Measurements from ENCODE around the gene FZD2. TPM values are rescaled to one million over a fixed set of nuclear protein-coding genes. Genes with fewer than 3 reads are reported as not detected.

The FZD2 gene
- total RNA-seq, 1 donor from 2014 or later, result not detected

DNA sequence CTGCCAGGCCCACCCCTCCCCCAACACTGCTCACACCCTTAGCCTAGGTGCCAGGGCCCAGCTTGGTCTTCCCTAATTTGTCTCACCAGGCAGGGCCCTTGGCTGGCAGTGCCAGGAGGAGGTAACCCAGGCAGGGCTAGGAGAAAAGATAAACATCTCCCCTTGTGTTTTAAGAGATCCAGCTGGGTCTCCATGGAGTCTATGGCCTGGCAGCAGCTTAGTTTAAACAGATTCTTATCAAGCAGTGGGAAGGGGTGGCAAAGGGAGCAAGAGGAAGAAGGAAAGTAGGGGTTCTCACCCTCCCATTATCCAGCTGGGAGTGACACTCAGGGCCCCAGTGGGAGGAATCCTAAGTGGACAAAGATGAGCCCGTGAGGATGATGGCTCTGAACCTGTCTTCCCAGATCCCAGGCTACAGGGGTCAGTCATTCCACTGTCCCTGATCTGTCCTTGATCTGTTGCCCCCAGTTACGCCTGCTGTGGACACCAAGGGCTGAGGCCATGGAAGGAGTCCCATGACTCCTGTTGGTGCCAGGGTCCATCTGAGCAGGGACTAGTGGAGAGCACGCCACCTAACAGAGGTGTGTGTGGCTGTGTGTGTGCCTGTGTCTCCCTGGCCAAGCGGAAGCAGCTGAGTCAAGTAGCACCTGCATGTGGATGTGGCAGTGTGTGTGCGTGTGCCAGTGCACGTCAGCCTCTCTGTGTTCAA lies 51.6 kb downstream of the FZD2 start:
- intact Hi-C loops (cut with micrococcal nuclease), result no loop called here
- Mint-ChIP-seq H3K9me3 (no peaks in the 10 kb centered on the region), H3K36me3 (ENCODE audit: low read depth) (no peaks in the 10 kb centered on the region), H3K4me3 (no peak overlapping the region), H3K4me1 (ENCODE audit: low read depth) (no peaks in the 10 kb centered on the region), H3K27ac (no peak overlapping the region), H3K27me3 (ENCODE audit: insufficient read depth) (peaks cover 3% of the 10 kb centered on the region)
- DNase-seq (ENCODE audit: low spot score), result no peak

DNA sequence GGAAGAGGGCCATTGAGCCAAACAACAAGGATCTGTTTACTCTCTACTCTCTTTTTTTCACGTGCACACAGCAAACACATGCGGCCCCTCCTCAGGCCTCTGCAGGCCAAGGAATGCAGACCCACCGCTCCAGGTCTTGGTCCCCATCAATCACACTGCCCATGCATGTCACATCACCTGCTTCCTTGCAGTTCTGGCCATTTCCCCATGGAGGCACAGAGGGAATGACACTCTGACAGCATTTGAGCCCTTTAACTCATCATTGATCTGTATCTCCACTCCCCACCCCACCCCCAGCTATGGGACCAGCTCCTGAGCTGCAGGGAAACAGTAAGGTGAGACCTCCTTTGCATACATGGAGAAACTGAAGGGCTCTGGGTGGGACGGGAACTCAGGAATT lies 53.0 kb downstream of the FZD2 start:
- Mint-ChIP-seq H3K27me3 (ENCODE audit: insufficient read depth) (peaks cover 3% of the 10 kb centered on the region), H3K4me3 (no peak overlapping the region), H3K9me3 (no peaks in the 10 kb centered on the region), H3K4me1 (ENCODE audit: low read depth) (no peaks in the 10 kb centered on the region), H3K36me3 (ENCODE audit: low read depth) (no peaks in the 10 kb centered on the region), H3K27ac (no peak overlapping the region)
- intact Hi-C loops (cut with micrococcal nuclease), result no loop called here
- DNase-seq (ENCODE audit: low spot score), result no peak

Other genes starting within 250 kb of the FZD2 start
- 0.13 and 0.22 TPM in 2 replicates for gene RUNDC3A, start 248.9 kb upstream of the FZD2 start, total RNA-seq
- gene SLC25A39, start 232.7 kb upstream of the FZD2 start, total RNA-seq, result 169 and 180 TPM in 2 replicates
- 32.7 and 42.9 TPM in 2 replicates for gene GRN, start 212.2 kb upstream of the FZD2 start, total RNA-seq
- gene FAM171A2, start 193.6 kb upstream of the FZD2 start, total RNA-seq, result 0.10 and 0.29 TPM in 2 replicates
- 0.44 and 0.71 TPM in 2 replicates for gene ITGA2B, start 167.8 kb upstream of the FZD2 start, total RNA-seq
- gene GPATCH8, start 54.1 kb upstream of the FZD2 start, total RNA-seq, result 50.4 and 51.1 TPM in 2 replicates
- gene MEIOC, start 99.0 kb downstream of the FZD2 start, total RNA-seq, result 0.12 and 0.29 TPM in 2 replicates
- gene CCDC43, start 132.3 kb downstream of the FZD2 start, total RNA-seq, result 42.6 and 44.6 TPM in 2 replicates
- 22.5 and 22.8 TPM in 2 replicates for gene DBF4B, start 151.2 kb downstream of the FZD2 start, total RNA-seq
- 0.32 and 0.52 TPM in 2 replicates for gene ADAM11, start 201.5 kb downstream of the FZD2 start, total RNA-seq